Astrocyte of the cerebellum (primary cell): Measurements from ENCODE around the gene RCVRN.
"Not testable (repeated sequence)": the region's sequence is repeated elsewhere in the genome, so short reads cannot be mapped to it uniquely, and the experiment has no call there.

ENCODE experiments used
- DNase-seq: peaks from one replicate; pipeline ENCODE4 v3.0.0-alpha.2; 2011; ENCODE audit warnings: low read depth
- H3K4me3 ChIP-seq: 2 replicates; pipeline ENCODE4 v1.5.1; 2011; ENCODE audit warnings: mild to moderate bottlenecking, low read depth, low read length, moderate library complexity
- CTCF ChIP-seq: IDR thresholded peaks from 2 replicates; pipeline ENCODE4 v1.5.1; 2012; ENCODE audit warnings: low read length, low read depth, moderate library complexity, mild to moderate bottlenecking; ENCODE audit errors: missing control alignments
- in situ Hi-C: cut with HindIII; loops from 2 replicates; pipeline ENCODE4 v1.10.0; 2017; ENCODE audit warnings: low sequenced_read_pairs

The RCVRN gene

GRCh38 chr17:9925457-9925856 lies 20.4 kb upstream of the RCVRN start:
- TF ChIP-seq CTCF: no peak
- in situ Hi-C loops: no loop called here
- no peak overlapping the region for H3K4me3 ChIP-seq
- no peak for DNase-seq

GRCh38 chr17:9924735-9925191 lies 19.7 kb upstream of the RCVRN start:
- peak; percentile 77 for TF ChIP-seq CTCF
- peak; percentile 70 for DNase-seq
- no peak overlapping the region for H3K4me3 ChIP-seq
- in situ Hi-C loops: no loop called here

GRCh38 chr17:9922012-9922848 lies 17.2 kb upstream of the RCVRN start:
- no peak overlapping the region for H3K4me3 ChIP-seq
- in situ Hi-C loops: no loop called here
- no peak for TF ChIP-seq CTCF
- no peak for DNase-seq

GRCh38 chr17:9921216-9921615 lies 16.1 kb upstream of the RCVRN start:
- in situ Hi-C loops, H3K4me3 ChIP-seq, DNase-seq: not testable (repeated sequence)

- DNase-seq: no peak
- TF ChIP-seq CTCF: no peak
- in situ Hi-C loops: no loop called here
- no peak overlapping the region for H3K4me3 ChIP-seq
These were observed 13.8 kb upstream of the RCVRN start for GRCh38 chr17:9918804-9919352.

- in situ Hi-C loops: no loop called here
- no peak for DNase-seq
- H3K4me3 ChIP-seq: no peak overlapping the region
- no peak for TF ChIP-seq CTCF
These were observed 13.3 kb upstream of the RCVRN start for GRCh38 chr17:9918352-9918751.

- in situ Hi-C loops: no loop called here
These were observed 12.7 kb upstream of the RCVRN start for GRCh38 chr17:9917801-9918200.

More at GRCh38 chr17:9917801-9918200, 12.7 kb upstream of the RCVRN start:
- no peak for DNase-seq
- no peak for TF ChIP-seq CTCF
- no peak overlapping the region for H3K4me3 ChIP-seq
